Measurements from ENCODE around the gene RNF7.
"Not testable (repeated sequence)": the region's sequence is repeated elsewhere in the genome, so short reads cannot be mapped to it uniquely, and the experiment has no call there.

RNF7 gene

DNA sequence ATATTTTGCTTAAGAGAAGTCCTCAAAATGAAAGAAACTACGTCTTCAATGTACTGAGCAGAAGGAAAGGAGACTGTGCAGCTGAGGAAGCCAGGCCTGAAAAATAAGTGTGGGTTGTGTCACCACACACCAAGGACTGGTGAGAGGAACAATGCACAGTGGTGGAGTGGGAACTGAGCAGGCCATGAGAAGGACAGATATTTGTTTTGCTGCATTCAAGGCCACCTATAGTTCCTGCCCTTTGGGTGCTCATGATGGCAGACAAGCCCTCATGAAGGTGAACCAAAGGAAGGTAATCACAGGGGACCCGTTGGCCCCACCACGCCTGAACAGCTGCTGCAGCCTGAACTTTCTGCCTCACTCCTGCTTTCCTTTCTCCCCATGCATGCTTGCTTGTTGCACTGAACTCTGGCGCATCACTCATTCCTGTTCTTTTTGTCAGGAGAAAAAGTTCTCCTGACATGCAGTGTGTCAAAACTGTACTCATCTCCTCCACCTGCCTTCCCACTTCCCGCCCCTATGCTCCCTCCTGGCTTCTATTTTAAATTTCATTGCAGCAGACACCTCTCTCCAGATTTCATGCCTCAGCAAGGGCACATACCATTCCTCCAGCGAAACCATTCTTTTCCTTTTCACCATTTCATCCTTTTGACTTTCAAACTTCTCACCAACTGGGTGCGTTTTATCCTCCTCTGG, 2.2 kb upstream of the RNF7 start:
- no peak for DNase-seq

DNA sequence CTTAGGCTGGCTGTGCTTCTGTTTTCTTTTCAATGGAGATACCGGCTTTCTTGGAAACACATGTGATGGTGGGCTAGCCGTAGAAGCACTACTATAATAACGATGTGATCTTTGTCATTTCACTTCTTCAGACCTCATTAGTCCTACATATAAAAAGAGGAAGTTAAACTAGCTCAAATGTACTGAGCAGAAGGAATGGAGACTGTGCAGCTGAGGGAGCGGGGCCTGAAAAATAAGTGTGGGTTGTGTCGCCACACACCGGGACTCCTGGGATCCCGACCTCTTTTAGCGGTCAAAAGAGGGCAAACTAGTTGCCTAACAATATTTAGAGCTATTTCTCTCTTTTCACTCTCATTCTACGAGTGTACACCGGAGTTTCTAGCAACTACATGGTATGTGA, 1.0 kb upstream of the RNF7 start:
- no peak for DNase-seq

DNA sequence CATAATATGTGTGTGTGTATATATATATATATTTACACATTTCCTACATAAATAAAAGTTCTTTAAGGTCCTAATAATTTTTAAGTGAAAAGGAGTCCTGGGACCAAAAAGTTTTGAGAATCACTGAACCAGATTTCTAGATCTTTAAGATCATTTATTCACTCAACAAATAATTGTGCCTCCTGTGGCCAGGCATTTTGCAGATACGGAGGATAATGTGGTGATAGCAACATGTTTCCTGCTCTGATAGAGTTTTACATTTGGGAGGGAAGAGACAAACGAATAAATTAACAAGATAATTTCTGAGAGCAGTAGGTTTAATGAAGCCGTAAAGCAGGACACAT, 448 bp upstream of the RNF7 start:
- DNase-seq, result no peak

DNA sequence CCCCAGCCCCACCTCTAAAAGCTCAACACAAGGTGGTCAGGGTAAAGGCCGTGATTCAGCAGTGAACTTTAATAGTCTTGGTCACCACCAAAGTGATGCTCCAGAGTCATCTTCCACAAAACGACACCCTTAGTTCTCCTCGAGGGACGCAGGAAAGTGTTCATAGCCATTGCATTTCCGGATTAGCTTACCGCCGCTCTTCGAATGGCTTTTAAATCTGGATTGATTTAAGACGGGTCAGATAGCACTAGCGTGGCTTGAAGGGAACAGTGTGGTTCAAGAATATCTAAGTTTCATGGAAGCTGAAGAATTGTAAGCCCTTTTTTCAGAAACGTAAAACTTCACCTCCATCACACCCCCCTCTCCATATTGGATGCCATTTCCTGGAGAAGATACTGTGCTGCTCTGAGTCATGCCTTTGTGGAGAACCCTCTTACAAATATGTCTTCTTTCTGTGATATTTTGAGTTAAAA, 829 bp downstream of the RNF7 start:
- DNase-seq, result no peak

DNA sequence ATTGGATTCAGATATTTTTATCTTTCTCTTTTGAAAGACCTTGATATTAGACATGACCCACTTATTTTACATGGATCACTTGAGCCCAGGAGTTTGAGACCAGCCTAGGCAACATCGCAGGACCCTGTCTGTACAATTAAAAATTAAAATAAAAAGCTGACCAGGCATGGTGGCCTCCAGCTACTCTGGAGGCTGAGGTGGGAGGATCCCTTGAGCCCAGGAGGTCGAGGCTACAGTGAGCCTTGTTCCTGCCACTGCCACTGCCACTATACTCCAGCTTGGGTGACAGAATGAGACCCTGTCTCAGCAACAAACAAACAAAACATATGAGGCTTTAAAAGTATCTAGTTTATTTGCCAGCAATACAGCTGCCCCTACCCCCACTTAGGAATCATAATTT, 1.6 kb downstream of the RNF7 start:
- DNase-seq, result no peak

DNA sequence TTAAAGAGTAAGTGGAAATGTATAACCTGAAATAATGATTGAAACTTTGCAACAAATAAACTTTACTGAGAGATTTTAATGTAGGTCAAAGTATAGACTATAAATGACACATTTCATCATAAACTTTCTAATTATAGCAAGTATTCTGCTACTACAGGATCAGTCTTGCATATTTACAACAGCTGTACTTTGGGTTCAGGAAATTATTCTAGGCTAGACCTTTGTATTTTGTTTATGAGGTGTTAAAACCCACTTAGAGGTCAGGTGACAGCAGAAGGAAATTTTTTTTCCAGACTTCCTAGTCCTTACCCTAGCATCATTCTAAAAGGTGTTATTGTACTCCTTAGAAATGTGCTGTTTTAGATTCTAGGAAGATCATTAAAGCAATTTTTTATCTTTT, 2.3 kb downstream of the RNF7 start:
- no peak for DNase-seq

DNA sequence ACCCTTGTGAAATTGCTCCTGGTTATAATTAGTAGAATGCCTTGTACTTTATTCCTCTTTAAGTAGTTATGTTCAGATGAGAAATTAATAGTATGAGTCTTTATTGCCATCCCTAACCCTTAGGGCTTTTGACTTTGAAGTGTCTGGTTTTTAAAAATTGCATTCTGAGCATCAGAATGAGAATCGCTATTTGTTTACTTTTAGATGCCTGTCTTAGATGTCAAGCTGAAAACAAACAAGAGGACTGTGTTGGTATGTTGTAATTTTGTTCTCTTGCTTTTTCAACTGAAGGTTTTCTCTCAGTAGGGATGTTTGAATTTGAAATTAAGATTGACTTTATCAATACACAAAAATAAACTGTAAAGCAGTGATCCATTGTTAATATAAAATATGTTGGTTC, 5.2 kb downstream of the RNF7 start:
- no peak for DNase-seq

DNA sequence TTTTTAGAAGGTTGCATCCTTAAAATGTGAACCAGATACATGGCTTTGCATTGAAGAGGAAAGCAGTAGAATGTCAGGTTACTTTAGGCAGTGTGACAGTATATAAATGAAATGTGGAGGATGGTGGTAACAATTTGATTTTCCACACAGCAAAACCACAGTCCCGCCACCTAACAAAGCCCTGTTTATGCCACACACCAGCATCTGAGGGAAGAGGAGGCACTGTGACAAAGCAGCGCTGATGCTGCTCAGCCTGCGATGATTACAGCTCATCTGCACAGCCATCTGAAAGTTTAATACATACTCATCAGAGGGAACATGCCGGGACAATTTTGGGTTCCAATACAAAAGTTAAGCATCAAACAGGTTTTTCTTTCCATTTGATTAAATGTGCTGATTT, 8.9 kb downstream of the RNF7 start:
- no peak for DNase-seq

DNA sequence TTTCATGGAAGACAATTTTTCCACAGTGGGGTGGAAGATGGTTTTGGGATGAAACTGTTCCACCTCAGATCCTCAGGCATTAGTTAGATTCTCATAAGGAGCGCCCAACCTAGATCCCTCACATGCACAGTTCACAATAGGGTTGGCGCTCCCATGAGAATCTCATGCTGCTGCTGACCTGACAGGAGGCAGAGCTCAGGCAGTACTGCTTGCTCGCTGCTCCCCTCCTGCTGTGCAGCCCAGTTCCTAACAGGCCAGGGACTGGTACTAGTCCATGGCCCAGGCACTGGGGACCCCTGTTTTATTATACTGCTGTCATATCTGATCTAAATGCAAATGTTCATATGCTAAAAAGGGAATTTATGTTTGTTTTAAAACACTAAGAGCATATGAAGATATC, 15.3 kb downstream of the RNF7 start:
- DNase-seq, result no peak

DNA sequence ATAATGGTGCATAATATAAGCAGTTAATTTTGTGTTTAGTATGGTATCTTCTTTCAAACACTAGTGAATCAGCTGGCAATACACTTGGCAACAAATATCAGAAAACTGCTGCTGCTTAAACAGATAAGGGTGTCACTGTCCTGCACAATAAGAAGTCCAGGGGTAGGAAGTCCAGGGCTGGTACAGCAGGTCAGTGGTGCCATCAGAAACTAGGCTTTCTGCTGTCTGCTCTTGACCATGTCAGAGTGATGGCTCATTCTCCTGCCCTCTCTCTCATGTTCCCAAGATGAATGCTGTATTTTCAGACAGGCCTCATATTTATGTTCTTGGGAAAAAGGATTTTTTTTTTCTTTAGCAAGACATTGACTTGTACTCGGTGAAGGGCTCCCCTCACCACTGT, 15.9 kb downstream of the RNF7 start:
- DNase-seq, result no peak

DNA sequence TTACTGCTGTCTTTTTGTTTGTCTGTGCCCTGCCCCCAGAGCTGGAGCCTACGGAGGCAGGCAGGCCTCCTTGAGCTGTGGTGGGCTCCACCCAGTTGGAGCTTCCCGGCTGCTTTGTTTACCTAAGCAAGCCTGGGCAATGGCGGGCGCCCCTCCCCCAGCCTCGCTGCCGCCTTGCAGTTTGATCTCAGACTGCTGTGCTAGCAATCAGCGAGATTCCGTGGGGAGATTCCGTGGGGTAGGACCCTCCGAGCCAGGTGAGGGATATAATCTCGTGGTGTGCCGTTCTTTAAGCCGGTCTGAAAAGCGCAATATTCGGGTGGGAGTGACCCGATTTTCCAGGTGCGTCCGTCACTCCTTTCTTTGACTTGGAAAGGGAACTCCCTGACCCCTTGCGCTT, 24.5 kb downstream of the RNF7 start:
- not testable (repeated sequence) for DNase-seq

DNA sequence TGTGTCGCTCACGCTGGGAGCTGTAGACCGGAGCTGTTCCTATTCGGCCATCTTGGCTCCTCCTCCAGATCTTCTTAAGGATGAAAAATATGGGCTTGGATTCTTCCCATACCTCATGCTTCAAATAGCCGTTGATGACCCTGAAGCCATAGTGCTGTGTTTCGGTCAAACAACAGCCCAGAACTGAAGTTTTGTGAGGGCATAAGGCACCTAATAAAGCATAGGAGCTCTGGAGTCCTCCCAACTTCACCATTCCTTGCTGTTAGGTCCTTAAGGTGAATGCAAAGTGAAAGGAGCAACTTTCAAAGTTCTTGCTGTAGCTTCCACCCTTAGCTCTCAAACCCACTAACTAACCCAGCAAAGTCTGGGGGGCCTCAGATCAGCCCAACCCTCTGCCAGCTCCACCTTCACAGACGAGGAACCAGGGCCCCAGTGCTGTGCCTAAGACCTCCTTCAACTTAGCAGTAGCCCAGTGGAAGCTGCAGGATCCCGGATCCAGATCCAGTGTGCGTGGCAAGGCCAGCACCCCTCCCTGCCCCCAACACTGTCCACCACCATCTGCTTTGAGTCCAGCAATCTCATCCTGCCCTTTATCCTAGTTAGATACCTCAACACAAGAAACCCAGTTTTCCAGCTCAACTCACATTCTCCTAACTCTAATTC, 25.1 kb downstream of the RNF7 start, which contains the start of gene GRK7:
TSS of gene GRK7 (plus strand) at position 321 of the 663 bp plus-strand sequence. CDS start 14,877 bp downstream, outside the sequence.
- no peak for DNase-seq

DNA sequence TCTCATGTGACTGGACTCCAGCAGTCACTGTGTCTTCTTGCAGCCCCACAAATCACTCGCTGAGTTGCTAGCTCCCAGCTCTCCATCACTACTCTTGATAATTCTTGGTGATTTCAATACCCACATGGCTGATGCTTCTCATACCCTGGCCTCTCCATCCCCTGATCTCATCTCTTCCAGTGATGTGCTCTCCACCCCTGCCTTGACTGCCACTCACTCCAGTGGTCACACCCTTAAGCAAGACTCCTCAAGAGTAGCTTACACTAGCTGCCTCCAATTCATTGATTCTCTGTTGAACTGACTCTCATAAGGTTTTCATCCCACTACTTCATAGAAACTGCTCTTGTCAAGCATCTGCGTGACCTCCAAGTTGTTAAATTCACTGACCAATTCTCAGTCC, 25.9 kb downstream of the RNF7 start:
- DNase-seq, result no peak

DNA sequence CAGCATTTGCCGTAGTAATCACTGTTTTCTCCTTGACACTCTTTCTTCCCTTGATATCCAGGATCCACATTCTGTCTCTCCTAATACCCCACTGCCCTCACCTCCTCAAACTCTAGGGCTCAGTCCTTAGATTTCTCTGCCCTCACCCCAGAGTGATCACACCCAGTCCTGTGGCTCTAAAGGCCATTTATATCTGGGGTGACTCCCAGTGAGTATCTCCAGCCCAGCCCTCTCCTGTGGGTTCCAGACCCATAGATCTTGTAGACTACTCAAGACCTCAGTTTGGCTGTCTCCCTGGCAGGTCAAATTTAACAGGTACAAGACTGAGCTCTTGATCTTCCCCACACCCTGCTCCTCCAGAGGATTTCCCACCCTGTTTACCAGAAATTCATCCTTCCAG, 26.4 kb downstream of the RNF7 start:
- no peak for DNase-seq

DNA sequence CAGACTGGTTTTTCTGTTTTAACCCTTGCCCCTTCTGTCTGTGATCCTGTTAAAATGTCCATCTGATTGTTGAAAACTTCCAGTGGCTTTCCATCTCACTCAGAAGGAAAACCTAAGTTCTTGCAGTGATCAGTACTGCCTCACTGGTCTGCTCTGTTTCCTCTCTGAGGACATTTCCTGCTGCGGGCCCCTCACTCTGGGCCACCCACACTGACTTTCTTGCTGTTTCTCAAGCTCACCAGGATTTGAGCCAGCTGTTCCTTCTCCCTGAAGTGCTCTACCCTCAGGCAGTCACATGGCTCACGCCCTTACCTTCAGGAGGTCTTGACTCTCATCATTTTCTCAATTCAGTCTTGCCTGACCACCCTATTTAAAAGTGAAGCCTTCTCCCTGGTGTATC, 26.9 kb downstream of the RNF7 start:
- no peak for DNase-seq

DNA sequence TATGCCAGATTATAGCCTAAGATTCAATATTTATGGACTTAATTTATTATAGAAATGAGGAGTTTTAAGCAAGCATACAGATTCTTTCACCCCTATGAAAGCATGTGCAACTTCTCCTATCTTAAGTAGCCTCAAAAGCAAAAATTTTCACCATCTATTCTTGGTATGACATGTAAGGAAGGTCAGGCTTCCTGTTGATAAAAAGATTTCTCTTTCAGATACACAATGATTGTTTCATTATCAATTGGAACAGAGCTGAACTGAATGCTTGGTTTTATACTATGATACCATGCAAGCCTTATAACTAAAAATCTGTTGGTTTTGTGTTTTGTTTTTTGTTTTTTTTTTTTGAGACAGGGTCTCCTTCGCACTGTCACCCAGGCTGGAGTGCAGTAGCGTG, 29.0 kb downstream of the RNF7 start:
- no peak for DNase-seq

DNA sequence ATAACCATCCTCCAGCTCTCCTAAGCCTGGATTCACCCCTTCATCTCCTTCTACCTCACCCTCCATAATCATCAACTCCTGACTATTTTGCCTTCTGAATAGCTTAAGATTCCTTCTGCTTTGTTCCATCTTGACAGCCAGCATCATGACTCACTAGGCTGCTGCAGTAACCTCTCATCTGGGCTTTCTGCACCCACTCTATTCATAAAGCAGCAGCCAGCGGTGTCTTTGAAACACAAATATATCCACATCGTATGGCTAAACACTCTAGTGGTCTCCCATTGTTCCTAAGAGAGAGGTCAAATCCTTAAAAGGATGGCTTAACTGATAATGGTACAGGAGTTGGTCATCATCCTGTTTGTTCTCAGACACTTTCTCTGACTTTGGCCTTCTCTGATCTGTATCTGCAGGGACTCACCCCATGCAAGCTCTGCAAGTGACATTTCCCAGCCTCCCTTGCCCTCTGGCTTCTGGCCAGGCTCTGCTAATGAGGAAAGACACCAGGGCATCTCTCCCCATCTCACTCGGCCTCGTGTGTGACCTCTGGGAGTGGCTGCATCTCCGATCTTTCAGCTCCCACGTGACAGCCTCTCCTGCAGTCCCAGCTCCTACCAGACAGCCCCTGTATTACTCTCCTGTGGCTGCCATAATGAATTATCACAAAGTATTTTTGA, 31.3 kb downstream of the RNF7 start:
- DNase-seq, result no peak

DNA sequence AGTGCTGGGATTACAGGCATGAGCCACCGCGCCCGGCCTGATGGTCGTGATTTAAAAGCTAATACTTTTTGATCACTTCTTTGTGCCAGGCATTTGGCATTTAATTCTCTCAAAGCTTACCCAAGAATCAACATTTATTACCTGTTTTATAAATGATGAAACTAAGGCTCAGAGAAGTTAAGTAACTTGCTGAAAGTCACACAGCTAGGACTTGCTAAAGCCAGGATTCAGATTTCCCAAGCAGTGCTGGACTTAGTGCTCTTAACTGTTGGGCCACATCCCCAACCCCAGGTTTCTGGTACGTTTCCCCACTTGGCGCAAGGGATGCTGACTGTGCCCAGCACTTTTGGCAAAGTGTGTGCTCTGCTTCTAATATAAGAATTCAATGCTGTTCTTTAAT, 35.6 kb downstream of the RNF7 start:
- DNase-seq, result no peak

DNA sequence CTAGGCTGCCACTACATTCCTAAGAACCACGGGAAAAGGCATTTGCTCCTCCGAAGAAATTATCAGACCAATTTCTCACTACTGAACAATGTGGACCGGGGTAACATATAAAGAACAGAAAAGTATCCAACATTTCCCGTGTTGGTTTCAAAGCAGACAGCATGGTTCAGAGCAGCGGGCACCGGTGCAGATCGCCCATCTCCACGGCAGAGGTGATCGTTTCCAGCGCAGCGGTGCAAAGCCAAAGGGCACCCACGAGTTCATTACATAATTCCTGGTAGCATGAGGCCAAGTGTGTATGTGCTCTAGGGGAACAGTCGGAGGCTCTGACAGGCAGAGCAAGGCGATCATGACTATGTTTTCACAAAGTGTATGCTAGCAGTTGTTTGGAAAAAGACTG, 38.3 kb downstream of the RNF7 start:
- DNase-seq, result no peak

DNA sequence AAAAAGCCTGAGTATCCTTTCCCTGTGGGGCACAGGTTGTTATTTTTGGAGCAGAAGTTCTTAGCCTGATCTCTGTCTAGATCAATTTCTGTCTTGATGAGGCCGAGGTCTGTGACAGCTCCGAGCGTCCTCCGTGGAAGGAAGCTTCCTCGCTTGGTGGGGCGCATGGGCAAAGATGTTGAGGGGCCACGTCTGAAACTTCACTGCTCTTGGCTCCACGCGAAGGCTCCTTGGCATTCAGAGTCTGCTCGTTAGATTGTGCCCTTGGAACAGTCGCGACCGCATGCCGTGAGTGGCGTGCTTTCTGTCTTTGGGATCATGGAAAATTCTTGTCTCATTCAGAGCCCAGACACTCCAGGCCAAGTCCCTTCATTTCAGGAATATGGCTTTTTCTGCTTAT, 38.8 kb downstream of the RNF7 start:
- no peak for DNase-seq

DNA sequence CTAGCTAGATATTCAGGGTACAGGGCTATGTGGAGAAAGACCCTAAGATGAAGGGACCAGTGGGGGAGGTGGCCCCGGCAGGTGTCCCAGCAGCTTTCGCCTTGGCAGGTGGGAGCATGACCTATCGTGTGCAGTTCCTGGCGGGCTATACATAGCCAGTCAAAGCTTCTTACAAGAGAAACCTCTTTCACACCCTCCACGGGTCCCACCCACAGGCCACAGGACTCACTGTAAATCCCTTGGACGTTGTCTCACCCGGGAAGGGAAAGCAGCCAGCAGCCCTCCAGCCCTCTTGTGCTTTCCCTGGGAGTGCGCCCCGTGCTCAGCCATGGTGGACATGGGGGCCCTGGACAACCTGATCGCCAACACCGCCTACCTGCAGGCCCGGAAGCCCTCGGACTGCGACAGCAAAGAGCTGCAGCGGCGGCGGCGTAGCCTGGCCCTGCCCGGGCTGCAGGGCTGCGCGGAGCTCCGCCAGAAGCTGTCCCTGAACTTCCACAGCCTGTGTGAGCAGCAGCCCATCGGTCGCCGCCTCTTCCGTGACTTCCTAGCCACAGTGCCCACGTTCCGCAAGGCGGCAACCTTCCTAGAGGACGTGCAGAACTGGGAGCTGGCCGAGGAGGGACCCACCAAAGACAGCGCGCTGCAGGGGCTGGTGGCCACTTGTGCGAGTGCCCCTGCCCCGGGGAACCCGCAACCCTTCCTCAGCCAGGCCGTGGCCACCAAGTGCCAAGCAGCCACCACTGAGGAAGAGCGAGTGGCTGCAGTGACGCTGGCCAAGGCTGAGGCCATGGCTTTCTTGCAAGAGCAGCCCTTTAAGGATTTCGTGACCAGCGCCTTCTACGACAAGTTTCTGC, 40.1 kb downstream of the RNF7 start:
- no peak for DNase-seq

DNA sequence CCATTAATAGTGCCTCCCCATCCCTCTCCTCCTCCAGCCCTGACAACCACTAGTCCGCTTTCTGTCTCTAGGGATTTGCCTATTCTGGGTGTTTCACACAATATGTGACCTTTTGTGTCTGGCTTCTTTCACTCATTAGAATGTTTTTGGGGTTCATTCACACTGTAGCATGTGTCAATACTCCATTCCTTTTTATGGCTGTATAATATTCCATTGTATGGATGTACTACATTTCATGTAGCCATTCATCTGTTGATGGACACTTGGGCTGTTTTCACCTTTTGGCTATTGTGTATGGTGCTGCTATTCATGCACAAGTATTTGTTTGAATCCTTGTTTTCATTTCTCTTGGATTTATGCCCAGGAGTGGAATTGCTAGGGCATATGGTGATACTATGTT, 41.6 kb downstream of the RNF7 start:
- no peak for DNase-seq

DNA sequence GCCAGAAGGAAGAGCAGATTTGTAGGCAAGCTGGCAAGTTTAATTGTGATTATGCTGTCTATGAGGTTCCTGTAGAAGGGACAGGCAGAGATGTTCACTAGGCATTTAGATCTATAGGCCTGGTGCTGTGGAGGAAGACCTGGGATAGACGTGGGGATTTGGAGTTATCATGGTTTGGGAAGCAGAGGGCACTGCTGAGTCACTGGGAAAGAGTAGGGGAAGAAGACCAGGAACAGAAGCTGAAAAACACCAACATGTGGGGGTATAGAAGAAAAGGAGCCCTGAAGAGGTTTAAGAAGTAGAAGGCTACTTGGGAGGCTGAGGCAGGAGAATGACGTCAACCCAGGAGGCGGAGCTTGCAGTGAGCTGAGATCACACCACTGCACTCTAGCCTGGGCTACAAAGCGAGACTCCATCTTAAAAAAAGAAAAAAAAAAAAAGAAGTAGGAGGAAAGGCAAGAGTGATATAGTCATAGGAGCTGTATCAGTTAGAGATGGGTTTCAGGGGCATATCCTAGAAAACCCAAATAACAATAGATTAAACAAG, 44.4 kb downstream of the RNF7 start:
- no peak for DNase-seq

Measured in NCI-H774 (cell line).